K562 (cell line): ENCODE data around the gene PDLIM5. TPM values are rescaled to one million over a fixed set of nuclear protein-coding genes. Genes with fewer than 3 reads are reported as not detected.
A peak's percentile ranks its signal among the peaks of the same experiment; 100 is the strongest.

Source experiments
- BCOR ChIP-seq: fragments of 450-650 bp; IDR thresholded peaks from 2 replicates; pipeline ENCODE4 v1.6.1; 2016
- CHCHD3 ChIP-seq: fragments of 250-450 bp; sonication (Bioruptor Pico); IDR thresholded peaks from 2 replicates; pipeline ENCODE4 v2.1.2; 2022; ENCODE audit warnings: mild to moderate bottlenecking
- COPS2 ChIP-seq: fragments of 450-650 bp; conservative IDR thresholded peaks from 2 replicates; pipeline ENCODE4 v1.6.1; 2016; ENCODE audit warnings: mild to moderate bottlenecking, moderate library complexity
- EP300 ChIP-seq: IDR thresholded peaks from 2 replicates; pipeline ENCODE4 v1.6.1; 2012; ENCODE audit warnings: low read length, improper control_type of control experiment
- FOSL1 ChIP-seq: fragments of 200-800 bp; sonication (Bioruptor generic); conservative IDR thresholded peaks from 2 replicates; pipeline ENCODE4 v1.6.1; 2016; ENCODE audit warnings: missing genetic modification characterization, missing compliant biosample characterization
- HCFC1 ChIP-seq: IDR thresholded peaks from 2 replicates; pipeline ENCODE4 v1.6.1; 2012; ENCODE audit warnings: low read depth, low read length, improper control_type of control experiment
- ILK ChIP-seq: fragments of 450-650 bp; IDR thresholded peaks from 2 replicates; pipeline ENCODE4 v1.6.1; 2016; ENCODE audit warnings: missing genetic modification characterization, low read depth, mild to moderate bottlenecking, missing compliant biosample characterization, moderate library complexity, borderline replicate concordance
- KLF10 ChIP-seq: fragments of 250-450 bp; sonication (Bioruptor Pico); IDR thresholded peaks from 2 replicates; pipeline ENCODE4 v1.6.1; 2021; ENCODE audit warnings: matching md5 sums
- SREBF1 ChIP-seq: fragments of 150-350 bp; IDR thresholded peaks from 2 replicates; pipeline ENCODE4 v1.6.1; 2014; ENCODE audit warnings: antibody characterized with exemption, low read depth, low read length, borderline replicate concordance
- TAL1 ChIP-seq: fragments of 450-650 bp; IDR thresholded peaks from 2 replicates; pipeline ENCODE4 v1.6.1; 2016; ENCODE audit warnings: mild to moderate bottlenecking
- TBP ChIP-seq: optimal IDR thresholded peaks from 2 replicates; pipeline ENCODE3; 2011; ENCODE audit warnings: low read depth, low read length, improper control_type of control experiment
- THRAP3 ChIP-seq: fragments of 450-650 bp; IDR thresholded peaks from 2 replicates; pipeline ENCODE4 v1.6.1; 2016; ENCODE audit warnings: mild to moderate bottlenecking, inconsistent platforms, borderline replicate concordance
- ZBED1 ChIP-seq: IDR thresholded peaks from 2 replicates; pipeline ENCODE4 v1.6.1; 2014
- ZNF224 ChIP-seq: sonication (generic); formaldehyde crosslinking; IDR thresholded peaks from 2 replicates; pipeline ENCODE4 v1.8.0; 2022; ENCODE audit warnings: mild to moderate bottlenecking, missing genetic modification reagents
- ZNF57 ChIP-seq: fragments of 450-650 bp; formaldehyde crosslinking; IDR thresholded peaks from 2 replicates; pipeline ENCODE4 v1.4.0; 2020; ENCODE audit warnings: mild to moderate bottlenecking, moderate library complexity
- ZNF780A ChIP-seq: fragments of 250-450 bp; sonication (Bioruptor Pico); IDR thresholded peaks from 2 replicates; pipeline ENCODE4 v1.5.0; 2021; ENCODE audit warnings: mild to moderate bottlenecking
- ZNF79 ChIP-seq: fragments of 250-450 bp; sonication (Bioruptor Pico); IDR thresholded peaks from 2 replicates; pipeline ENCODE4 v1.4.0; 2020; ENCODE audit warnings: low read depth, mild to moderate bottlenecking, moderate library complexity
- polyA plus RNA-seq, 8 experiments: library from polyadenylated mRNA; depleted of rRNA in 4 of 8; stranded (reverse) in 5 of 8; unstranded in 3 of 8; fragments of >200 nt; fragmentation: Nextera tagmentation in 2 of 8; fragmentation: Illumina TruSeq in 1 of 8; extraction: Ambion mirVana in 2 of 8; extraction: Trizol in 1 of 8; gene quantifications; 2 replicates each; pipeline versions ENCODE4 v1.2.1 to v1.2.3, GENCODE V29; 2011 to 2014; ENCODE audit warnings: inconsistent platforms in 1 of 8, missing spikeins in 1 of 8
- total RNA-seq, 7 experiments: library from RNA; depleted of rRNA in 6 of 7; stranded (reverse); fragments of >200 nt in 6 of 7; fragmentation: Illumina TruSeq in 2 of 7; extraction: Trizol in 2 of 7; gene quantifications; 2 replicates each; pipeline versions ENCODE4 v1.2.1 to v1.2.3, GENCODE V29; 2011 to 2021; ENCODE audit warnings: low replicate concordance in 1 of 7
- TF ChIP-seq, protein P1 (sequence below), 2 experiments: IDR thresholded peaks; 2 replicates each; pipeline ENCODE4 v1.6.1; 2011; ENCODE audit warnings: borderline replicate concordance in 1 of 2, control low read depth in 1 of 2, low read depth in 1 of 2, low read length in 1 of 2, mild to moderate bottlenecking in 1 of 2, mixed read lengths in 1 of 2, moderate library complexity in 1 of 2; ENCODE audit not compliant: insufficient read depth in 1 of 2, insufficient read length in 1 of 2, poor library complexity in 1 of 2, severe bottlenecking in 1 of 2; ENCODE audit errors: extremely low read depth in 1 of 2
- TF ChIP-seq, protein P2 (sequence below): fragments of 450-650 bp; IDR thresholded peaks from 2 replicates; pipeline ENCODE4 v1.6.1; 2016; ENCODE audit warnings: borderline replicate concordance
- TF ChIP-seq, protein P3 (sequence below): fragments of 450-650 bp; IDR thresholded peaks from 2 replicates; pipeline ENCODE4 v1.6.1; 2018; ENCODE audit warnings: mild to moderate bottlenecking, low read depth; ENCODE audit not compliant: partially characterized antibody
- TF ChIP-seq, protein P4 (sequence below): fragments of 450-650 bp; formaldehyde crosslinking; IDR thresholded peaks from 2 replicates; pipeline ENCODE4 v1.4.0; 2022; ENCODE audit warnings: missing genetic modification characterization
- TF ChIP-seq, protein P5 (sequence below): sonication (generic); formaldehyde crosslinking; IDR thresholded peaks from 2 replicates; pipeline ENCODE4 v1.9.0; 2022; ENCODE audit warnings: mild to moderate bottlenecking, missing genetic modification reagents

The PDLIM5 gene
- total and polyA plus RNA-seq, 9 of the 15 experiments (the other 6 are each of a cell fraction or from before 2014, with no cell fraction given), result 36.9 to 127 (median 62.5) TPM

DNA sequence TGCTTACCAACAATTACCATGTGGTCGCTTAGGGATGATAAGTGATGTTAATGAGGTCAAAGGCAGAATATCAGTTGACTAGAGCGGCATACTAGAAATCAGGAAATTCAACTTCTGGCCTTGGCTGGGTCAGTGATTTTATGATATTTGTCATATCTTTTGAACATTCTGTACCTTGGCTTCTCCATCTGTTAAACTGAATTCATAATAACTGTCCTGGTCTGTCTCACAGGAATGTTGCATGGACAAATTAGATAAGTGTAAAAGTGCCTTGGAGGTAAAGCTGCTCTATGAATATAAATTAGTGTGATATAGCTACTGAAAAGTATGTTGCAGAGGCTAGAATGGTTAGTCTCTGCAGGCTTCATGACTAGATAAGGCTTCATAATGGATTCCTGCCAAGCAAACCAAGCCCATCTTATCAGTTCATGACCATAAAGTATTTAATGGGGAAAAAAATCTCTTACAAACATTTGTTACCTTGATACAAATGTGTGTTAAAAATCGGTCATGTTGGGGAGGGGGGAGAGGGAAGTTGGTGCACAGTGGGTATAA is 201.4 kb downstream of the PDLIM5 start (continued):
- TF ChIP-seq, protein P1, sequence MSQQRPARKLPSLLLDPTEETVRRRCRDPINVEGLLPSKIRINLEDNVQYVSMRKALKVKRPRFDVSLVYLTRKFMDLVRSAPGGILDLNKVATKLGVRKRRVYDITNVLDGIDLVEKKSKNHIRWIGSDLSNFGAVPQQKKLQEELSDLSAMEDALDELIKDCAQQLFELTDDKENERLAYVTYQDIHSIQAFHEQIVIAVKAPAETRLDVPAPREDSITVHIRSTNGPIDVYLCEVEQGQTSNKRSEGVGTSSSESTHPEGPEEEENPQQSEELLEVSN (IDR thresholded peaks at IDR 0.05; ENCODE audit: borderline replicate concordance in 1 of 2, extremely low read depth in 1 of 2, insufficient read depth in 1 of 2, insufficient read length in 1 of 2, low read depth in 1 of 2, low read length in 1 of 2, poor library complexity in 1 of 2, severe bottlenecking in 1 of 2), result no peak
- no peak for TF ChIP-seq KLF10 (CRISPR knock-in tag)
- no peak for TF ChIP-seq TBP
- TF ChIP-seq, protein P2, sequence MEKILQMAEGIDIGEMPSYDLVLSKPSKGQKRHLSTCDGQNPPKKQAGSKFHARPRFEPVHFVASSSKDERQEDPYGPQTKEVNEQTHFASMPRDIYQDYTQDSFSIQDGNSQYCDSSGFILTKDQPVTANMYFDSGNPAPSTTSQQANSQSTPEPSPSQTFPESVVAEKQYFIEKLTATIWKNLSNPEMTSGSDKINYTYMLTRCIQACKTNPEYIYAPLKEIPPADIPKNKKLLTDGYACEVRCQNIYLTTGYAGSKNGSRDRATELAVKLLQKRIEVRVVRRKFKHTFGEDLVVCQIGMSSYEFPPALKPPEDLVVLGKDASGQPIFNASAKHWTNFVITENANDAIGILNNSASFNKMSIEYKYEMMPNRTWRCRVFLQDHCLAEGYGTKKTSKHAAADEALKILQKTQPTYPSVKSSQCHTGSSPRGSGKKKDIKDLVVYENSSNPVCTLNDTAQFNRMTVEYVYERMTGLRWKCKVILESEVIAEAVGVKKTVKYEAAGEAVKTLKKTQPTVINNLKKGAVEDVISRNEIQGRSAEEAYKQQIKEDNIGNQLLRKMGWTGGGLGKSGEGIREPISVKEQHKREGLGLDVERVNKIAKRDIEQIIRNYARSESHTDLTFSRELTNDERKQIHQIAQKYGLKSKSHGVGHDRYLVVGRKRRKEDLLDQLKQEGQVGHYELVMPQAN, result no peak
- TF ChIP-seq ILK (tag), result no peak
- TF ChIP-seq, protein P3, sequence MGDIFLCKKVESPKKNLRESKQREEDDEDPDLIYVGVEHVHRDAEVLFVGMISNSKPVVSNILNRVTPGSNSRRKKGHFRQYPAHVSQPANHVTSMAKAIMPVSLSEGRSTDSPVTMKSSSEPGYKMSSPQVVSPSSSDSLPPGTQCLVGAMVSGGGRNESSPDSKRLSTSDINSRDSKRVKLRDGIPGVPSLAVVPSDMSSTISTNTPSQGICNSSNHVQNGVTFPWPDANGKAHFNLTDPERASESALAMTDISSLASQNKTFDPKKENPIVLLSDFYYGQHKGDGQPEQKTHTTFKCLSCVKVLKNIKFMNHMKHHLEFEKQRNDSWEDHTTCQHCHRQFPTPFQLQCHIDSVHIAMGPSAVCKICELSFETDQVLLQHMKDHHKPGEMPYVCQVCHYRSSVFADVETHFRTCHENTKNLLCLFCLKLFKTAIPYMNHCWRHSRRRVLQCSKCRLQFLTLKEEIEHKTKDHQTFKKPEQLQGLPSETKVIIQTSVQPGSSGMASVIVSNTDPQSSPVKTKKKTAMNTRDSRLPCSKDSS, result no peak
- no peak for TF ChIP-seq ZNF780A (CRISPR knock-in tag)
- TF ChIP-seq, protein P4, sequence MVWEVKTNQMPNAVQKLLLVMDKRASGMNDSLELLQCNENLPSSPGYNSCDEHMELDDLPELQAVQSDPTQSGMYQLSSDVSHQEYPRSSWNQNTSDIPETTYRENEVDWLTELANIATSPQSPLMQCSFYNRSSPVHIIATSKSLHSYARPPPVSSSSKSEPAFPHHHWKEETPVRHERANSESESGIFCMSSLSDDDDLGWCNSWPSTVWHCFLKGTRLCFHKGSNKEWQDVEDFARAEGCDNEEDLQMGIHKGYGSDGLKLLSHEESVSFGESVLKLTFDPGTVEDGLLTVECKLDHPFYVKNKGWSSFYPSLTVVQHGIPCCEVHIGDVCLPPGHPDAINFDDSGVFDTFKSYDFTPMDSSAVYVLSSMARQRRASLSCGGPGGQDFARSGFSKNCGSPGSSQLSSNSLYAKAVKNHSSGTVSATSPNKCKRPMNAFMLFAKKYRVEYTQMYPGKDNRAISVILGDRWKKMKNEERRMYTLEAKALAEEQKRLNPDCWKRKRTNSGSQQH (CRISPR knock-in tag), result no peak
- no peak for TF ChIP-seq THRAP3
- peak; percentile 47 for TF ChIP-seq EP300
- TF ChIP-seq, protein P5, sequence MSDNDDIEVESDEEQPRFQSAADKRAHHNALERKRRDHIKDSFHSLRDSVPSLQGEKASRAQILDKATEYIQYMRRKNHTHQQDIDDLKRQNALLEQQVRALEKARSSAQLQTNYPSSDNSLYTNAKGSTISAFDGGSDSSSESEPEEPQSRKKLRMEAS (CRISPR knock-in tag), result no peak
- no peak for TF ChIP-seq CHCHD3 (CRISPR knock-in tag)
- no peak for TF ChIP-seq HCFC1
- peak; percentile 83 for TF ChIP-seq TAL1
- no peak for TF ChIP-seq ZNF224 (CRISPR knock-in tag)
- TF ChIP-seq ZNF79 (CRISPR knock-in tag), result no peak
- TF ChIP-seq FOSL1, result no peak
- no peak for TF ChIP-seq COPS2
- no peak for TF ChIP-seq SREBF1
- TF ChIP-seq BCOR, result no peak
- TF ChIP-seq ZNF57 (CRISPR knock-in tag), result no peak
- TF ChIP-seq ZBED1, result no peak
